GM12891 (cell line): ENCODE results near the gene S100A10.

Source experiments
- POLR2A ChIP-seq: IDR thresholded peaks from 2 replicates; pipeline ENCODE4 v1.6.1; 2011; ENCODE audit warnings: low read depth, low read length, control low read depth
- POLR2AphosphoS5 ChIP-seq: IDR thresholded peaks from 2 replicates; pipeline ENCODE4 v1.6.1; 2011; ENCODE audit warnings: low read depth, low read length, control low read depth
- POU2F2 ChIP-seq: IDR thresholded peaks from 2 replicates; pipeline ENCODE4 v1.6.1; 2011; ENCODE audit warnings: low read depth, mild to moderate bottlenecking, control low read depth, low read length, moderate library complexity
- SPI1 ChIP-seq: IDR thresholded peaks from 2 replicates; pipeline ENCODE4 v1.6.1; 2011; ENCODE audit warnings: low read depth, low read length, control low read depth
- TAF1 ChIP-seq: IDR thresholded peaks from 2 replicates; pipeline ENCODE4 v1.6.1; 2011; ENCODE audit warnings: low read depth, low read length, control low read depth

DNA sequence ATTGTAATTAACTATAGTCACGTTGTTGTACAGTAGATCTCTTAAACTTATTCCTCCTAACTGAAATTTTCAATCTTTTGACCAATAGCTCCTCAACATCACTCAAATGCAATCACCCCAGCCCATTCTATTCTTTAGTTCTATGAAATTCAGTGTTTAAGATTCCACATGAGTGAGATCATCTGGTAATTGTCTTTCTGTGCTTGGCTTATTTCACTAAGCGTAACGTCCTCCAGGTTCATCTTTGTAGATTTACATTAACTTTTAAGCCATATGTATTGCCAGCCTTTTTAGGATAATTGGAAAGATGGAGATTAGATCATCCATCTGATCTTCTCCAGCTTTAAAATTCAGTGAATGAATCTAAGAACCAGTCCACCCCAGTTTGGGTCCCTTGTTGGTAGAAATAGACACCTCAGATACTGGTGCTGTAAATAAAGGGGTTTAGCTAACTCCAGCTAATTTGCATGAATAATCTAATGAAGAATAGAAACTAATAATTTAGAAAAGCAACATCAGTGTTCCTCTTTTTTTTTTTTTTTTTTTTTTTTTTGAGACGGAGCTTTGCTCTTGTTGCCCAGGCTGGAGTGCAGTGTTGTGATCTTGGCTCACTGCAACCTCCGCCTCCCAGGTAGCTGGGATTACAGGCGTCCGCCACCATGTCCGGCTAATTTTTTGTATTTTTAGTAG, 7.0 kb downstream of the S100A10 start:
- TF ChIP-seq POLR2AphosphoS5 (no peak), POLR2A (no peak), TAF1 (no peak), SPI1 (no peak), POU2F2 (no peak)
